Neutrophil (primary cell): ENCODE data around the gene SPEG.
"Not testable (repeated sequence)": the region's sequence is repeated elsewhere in the genome, so short reads cannot be mapped to it uniquely, and the experiment has no call there.

Experiments
- H3K27ac ChIP-seq: fragments of 200-600 bp; sonication (generic); 2 replicates; pipeline ENCODE4 v1.5.1; 2016; ENCODE audit warnings: mild to moderate bottlenecking, moderate library complexity
- H3K27me3 ChIP-seq: fragments of 200-600 bp; sonication (generic); 2 replicates; pipeline ENCODE4 v1.6.0; 2016; ENCODE audit warnings: mild to moderate bottlenecking
- H3K36me3 ChIP-seq: fragments of 200-600 bp; sonication (generic); 2 replicates; pipeline ENCODE4 v1.5.1; 2017
- H3K4me1 ChIP-seq, 2 experiments: fragments of 200-600 bp in 1 of 2; sonication (generic) in 1 of 2; 1 replicate in 1 of 2; 2 replicates in 1 of 2; pipeline versions ENCODE4 v1.5.1 to v1.6.1; 2013 to 2016; ENCODE audit warnings: low read depth in 1 of 2, low read length in 1 of 2, mild to moderate bottlenecking in 1 of 2, moderate library complexity in 1 of 2; ENCODE audit not compliant: control insufficient read depth in 1 of 2, insufficient read depth in 1 of 2
- H3K4me3 ChIP-seq, 2 experiments: fragments of 200-600 bp in 1 of 2; sonication (generic) in 1 of 2; 1 replicate in 1 of 2; 2 replicates in 1 of 2; pipeline ENCODE4 v1.5.1; 2013 to 2016; ENCODE audit warnings: low read depth in 1 of 2, low read length in 1 of 2, mild to moderate bottlenecking in 1 of 2, moderate library complexity in 1 of 2
- H3K9me3 ChIP-seq: fragments of 200-600 bp; sonication (generic); 2 replicates; pipeline ENCODE4 v1.5.1; 2016
- CTCF ChIP-seq: fragments of 200-600 bp; sonication (generic); IDR thresholded peaks from 2 replicates; pipeline ENCODE4 v1.5.1; 2016; ENCODE audit warnings: antibody characterized with exemption

Gene SPEG

GRCh38 chr2:219388121-219388906, 46.3 kb upstream of the SPEG start:
- Histone ChIP-seq H3K36me3 (no peaks in the 10 kb centered on the region), H3K27ac (peak overlapping the region; percentile 88), H3K27me3 (peaks cover 22% of the 10 kb centered on the region), H3K4me3 (peak overlapping the region; percentile 69 to 74), H3K4me1 (peaks cover 14 to 18% of the 10 kb centered on the region in 2 experiments), H3K9me3 (no peaks in the 10 kb centered on the region)
- TF ChIP-seq CTCF = peak; percentile 95

GRCh38 chr2:219388907-219389156, 45.8 kb upstream of the SPEG start:
- TF ChIP-seq CTCF = no peak
- Histone ChIP-seq H3K4me1 (peaks cover 14 to 18% of the 10 kb centered on the region in 2 experiments), H3K4me3 (peak overlapping the region; percentile 69 to 74), H3K9me3 (no peaks in the 10 kb centered on the region), H3K27ac (peak overlapping the region; percentile 88), H3K36me3 (no peaks in the 10 kb centered on the region), H3K27me3 (peaks cover 22% of the 10 kb centered on the region)

GRCh38 chr2:219392754-219393153, 41.9 kb upstream of the SPEG start:
- no peak overlapping the region for H3K27ac ChIP-seq
- no peaks in the 10 kb centered on the region for H3K9me3 ChIP-seq
- TF ChIP-seq CTCF = no peak
- H3K36me3 ChIP-seq = no peaks in the 10 kb centered on the region
- H3K4me3 ChIP-seq = no peak overlapping the region
- peaks cover 22% of the 10 kb centered on the region for H3K27me3 ChIP-seq
- H3K4me1 ChIP-seq = peaks cover 16 to 23% of the 10 kb centered on the region in 2 experiments

- Histone ChIP-seq H3K27me3 (peaks cover 14% of the 10 kb centered on the region), H3K4me1 (peaks cover 15 to 23% of the 10 kb centered on the region in 2 experiments)
- not testable (repeated sequence) for H3K9me3 ChIP-seq, H3K36me3 ChIP-seq, H3K4me3 ChIP-seq, H3K27ac ChIP-seq
Measured at GRCh38 chr2:219395056-219395455, 39.6 kb upstream of the SPEG start.

- Histone ChIP-seq H3K4me1 (peaks cover 15 to 23% of the 10 kb centered on the region in 2 experiments), H3K27me3 (peaks cover 9% of the 10 kb centered on the region), H3K9me3 (no peaks in the 10 kb centered on the region), H3K4me3 (no peak overlapping the region), H3K27ac (no peak overlapping the region), H3K36me3 (no peaks in the 10 kb centered on the region)
- TF ChIP-seq CTCF = no peak
Measured at GRCh38 chr2:219395609-219396008, 39.0 kb upstream of the SPEG start.

GRCh38 chr2:219396863-219397457, 37.7 kb upstream of the SPEG start:
- H3K9me3 ChIP-seq = no peaks in the 10 kb centered on the region
- no peaks in the 10 kb centered on the region for H3K36me3 ChIP-seq
- H3K27ac ChIP-seq = peak overlapping the region; percentile 74
- no peak for TF ChIP-seq CTCF
- peak overlapping the region in 1 of 2 experiments; percentile 23 for H3K4me3 ChIP-seq
- H3K27me3 ChIP-seq = peaks cover 9% of the 10 kb centered on the region
- H3K4me1 ChIP-seq = peaks cover 23 to 34% of the 10 kb centered on the region in 2 experiments
